ENCODE results near the gene DOCK9. TPM values are rescaled to one million over a fixed set of nuclear protein-coding genes. Genes with fewer than 3 reads are reported as not detected.

DOCK9 gene
- total and polyA plus RNA-seq, 2 experiments from 2014 or later = 8.5 to 57.7 TPM

DNA sequence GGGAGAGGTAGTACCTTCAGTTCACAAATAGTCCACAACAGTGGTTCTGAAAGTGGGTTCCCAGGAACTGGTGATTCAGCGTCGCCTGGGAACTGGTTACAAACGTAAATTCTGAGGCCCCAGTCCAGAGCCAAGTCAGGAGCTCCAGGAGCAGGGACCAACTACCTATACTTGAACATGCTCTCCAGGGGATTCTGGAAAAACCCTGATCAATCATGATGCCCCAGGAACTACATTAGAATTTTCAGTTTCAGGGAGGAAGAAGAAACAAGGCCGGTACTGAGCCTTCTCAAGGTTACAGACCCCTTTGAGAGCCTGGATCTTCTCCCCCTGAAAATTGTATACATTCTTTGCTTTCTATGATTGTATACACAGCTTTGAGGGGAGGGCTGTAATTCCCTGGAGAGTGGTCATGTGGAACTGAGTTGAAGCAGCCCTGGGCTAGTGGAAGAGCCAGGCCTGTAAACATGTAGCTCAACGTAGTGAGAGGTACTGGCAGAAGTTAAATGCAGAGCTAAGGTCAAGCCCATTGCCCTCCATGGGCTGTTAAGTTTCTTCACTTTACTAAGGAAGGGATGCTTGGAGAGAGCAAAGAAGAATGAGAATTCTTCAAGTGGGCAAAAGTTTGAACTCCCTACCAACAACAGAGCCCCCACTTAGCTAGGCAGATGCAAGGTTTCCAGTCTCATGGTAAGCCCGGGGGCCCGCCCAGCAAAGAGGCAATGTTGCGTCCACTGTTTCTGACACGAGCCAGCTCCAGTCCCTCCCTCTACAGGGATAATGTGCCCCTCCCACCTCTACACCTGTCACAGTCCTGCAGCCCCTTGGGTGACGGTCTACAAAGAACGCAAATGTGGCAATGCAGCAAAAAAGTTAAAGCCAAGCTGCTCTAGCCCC is 17.0 kb downstream of the DOCK9 start:
- Mint-ChIP-seq H3K4me1 (peaks cover 6% of the 10 kb centered on the region), H3K27me3 (ENCODE audit: insufficient read depth, low read depth, poor library complexity) (peaks cover 4% of the 10 kb centered on the region), H3K4me3 (no peak overlapping the region), H3K27ac (peak overlapping the region; percentile 32; the same call in 1 of the 2 replicates), H3K9me3 (no peaks in the 10 kb centered on the region), H3K36me3 (ENCODE audit: low read depth) (no peaks in the 10 kb centered on the region)
- DNase-seq (ENCODE audit: low spot score) = no peak
- no peaks in the 10 kb centered on the region for H3K9me2 ChIP-seq (ENCODE audit: insufficient read depth)
- H3K79me2 ChIP-seq (replicated peaks; ENCODE audit: insufficient read depth) = no peaks in the 10 kb centered on the region
- no peak overlapping the region for H3K4me2 ChIP-seq
- no peak overlapping the region for H3K4me3 ChIP-seq
- no peak for ATAC-seq
- H3K36me3 ChIP-seq (ENCODE audit: insufficient read depth) = no peaks in the 10 kb centered on the region
- no peaks in the 10 kb centered on the region for H3F3A ChIP-seq (replicated peaks; ENCODE audit: low read depth)
- H3K4me1 ChIP-seq (ENCODE audit: insufficient read depth) = no peaks in the 10 kb centered on the region
- no peak overlapping the region for H2AFZ ChIP-seq
- no peak overlapping the region for H3K27ac ChIP-seq (ENCODE audit: low read depth)
- H3K27me3 ChIP-seq (ENCODE audit: insufficient read depth) = no peaks in the 10 kb centered on the region
- TF ChIP-seq ZNF331 (CRISPR knock-in tag; IDR thresholded peaks at IDR 0.05; ENCODE audit: low read depth) (no peak), NANOG (IDR thresholded peaks at IDR 0.05; ENCODE audit: borderline replicate concordance) (no peak), JUNB (IDR thresholded peaks at IDR 0.05; ENCODE audit: unreplicated experiment) (no peak), EZH2 (IDR thresholded peaks at IDR 0.05; ENCODE audit: low read depth, unreplicated experiment) (no peak), EZH2phosphoT487 (IDR thresholded peaks at IDR 0.05; ENCODE audit: unreplicated experiment) (no peak), ZNF114 (CRISPR knock-in tag; IDR thresholded peaks at IDR 0.05) (no peak), CREB1 (CRISPR knock-in tag; IDR thresholded peaks at IDR 0.05; ENCODE audit: low read depth) (no peak), STAT1 (IDR thresholded peaks at IDR 0.05; ENCODE audit: unreplicated experiment) (no peak)
- TF ChIP-seq, protein P1, sequence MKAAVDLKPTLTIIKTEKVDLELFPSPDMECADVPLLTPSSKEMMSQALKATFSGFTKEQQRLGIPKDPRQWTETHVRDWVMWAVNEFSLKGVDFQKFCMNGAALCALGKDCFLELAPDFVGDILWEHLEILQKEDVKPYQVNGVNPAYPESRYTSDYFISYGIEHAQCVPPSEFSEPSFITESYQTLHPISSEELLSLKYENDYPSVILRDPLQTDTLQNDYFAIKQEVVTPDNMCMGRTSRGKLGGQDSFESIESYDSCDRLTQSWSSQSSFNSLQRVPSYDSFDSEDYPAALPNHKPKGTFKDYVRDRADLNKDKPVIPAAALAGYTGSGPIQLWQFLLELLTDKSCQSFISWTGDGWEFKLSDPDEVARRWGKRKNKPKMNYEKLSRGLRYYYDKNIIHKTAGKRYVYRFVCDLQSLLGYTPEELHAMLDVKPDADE (IDR thresholded peaks at IDR 0.05) = no peak
- TF ChIP-seq, protein P2, sequence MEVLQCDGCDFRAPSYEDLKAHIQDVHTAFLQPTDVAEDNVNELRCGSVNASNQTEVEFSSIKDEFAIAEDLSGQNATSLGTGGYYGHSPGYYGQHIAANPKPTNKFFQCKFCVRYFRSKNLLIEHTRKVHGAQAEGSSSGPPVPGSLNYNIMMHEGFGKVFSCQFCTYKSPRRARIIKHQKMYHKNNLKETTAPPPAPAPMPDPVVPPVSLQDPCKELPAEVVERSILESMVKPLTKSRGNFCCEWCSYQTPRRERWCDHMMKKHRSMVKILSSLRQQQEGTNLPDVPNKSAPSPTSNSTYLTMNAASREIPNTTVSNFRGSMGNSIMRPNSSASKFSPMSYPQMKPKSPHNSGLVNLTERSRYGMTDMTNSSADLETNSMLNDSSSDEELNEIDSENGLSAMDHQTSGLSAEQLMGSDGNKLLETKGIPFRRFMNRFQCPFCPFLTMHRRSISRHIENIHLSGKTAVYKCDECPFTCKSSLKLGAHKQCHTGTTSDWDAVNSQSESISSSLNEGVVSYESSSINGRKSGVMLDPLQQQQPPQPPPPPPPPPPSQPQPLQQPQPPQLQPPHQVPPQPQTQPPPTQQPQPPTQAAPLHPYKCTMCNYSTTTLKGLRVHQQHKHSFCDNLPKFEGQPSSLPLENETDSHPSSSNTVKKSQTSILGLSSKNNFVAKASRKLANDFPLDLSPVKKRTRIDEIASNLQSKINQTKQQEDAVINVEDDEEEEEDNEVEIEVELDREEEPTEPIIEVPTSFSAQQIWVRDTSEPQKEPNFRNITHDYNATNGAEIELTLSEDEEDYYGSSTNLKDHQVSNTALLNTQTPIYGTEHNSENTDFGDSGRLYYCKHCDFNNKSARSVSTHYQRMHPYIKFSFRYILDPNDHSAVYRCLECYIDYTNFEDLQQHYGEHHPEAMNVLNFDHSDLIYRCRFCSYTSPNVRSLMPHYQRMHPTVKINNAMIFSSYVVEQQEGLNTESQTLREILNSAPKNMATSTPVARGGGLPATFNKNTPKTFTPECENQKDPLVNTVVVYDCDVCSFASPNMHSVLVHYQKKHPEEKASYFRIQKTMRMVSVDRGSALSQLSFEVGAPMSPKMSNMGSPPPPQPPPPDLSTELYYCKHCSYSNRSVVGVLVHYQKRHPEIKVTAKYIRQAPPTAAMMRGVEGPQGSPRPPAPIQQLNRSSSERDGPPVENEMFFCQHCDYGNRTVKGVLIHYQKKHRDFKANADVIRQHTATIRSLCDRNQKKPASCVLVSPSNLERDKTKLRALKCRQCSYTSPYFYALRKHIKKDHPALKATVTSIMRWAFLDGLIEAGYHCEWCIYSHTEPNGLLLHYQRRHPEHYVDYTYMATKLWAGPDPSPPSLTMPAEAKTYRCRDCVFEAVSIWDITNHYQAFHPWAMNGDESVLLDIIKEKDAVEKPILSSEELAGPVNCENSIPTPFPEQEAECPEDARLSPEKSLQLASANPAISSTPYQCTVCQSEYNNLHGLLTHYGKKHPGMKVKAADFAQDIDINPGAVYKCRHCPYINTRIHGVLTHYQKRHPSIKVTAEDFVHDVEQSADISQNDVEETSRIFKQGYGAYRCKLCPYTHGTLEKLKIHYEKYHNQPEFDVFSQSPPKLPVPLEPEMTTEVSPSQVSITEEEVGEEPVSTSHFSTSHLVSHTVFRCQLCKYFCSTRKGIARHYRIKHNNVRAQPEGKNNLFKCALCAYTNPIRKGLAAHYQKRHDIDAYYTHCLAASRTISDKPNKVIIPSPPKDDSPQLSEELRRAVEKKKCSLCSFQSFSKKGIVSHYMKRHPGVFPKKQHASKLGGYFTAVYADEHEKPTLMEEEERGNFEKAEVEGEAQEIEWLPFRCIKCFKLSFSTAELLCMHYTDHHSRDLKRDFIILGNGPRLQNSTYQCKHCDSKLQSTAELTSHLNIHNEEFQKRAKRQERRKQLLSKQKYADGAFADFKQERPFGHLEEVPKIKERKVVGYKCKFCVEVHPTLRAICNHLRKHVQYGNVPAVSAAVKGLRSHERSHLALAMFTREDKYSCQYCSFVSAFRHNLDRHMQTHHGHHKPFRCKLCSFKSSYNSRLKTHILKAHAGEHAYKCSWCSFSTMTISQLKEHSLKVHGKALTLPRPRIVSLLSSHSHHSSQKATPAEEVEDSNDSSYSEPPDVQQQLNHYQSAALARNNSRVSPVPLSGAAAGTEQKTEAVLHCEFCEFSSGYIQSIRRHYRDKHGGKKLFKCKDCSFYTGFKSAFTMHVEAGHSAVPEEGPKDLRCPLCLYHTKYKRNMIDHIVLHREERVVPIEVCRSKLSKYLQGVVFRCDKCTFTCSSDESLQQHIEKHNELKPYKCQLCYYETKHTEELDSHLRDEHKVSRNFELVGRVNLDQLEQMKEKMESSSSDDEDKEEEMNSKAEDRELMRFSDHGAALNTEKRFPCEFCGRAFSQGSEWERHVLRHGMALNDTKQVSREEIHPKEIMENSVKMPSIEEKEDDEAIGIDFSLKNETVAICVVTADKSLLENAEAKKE (CRISPR knock-in tag; IDR thresholded peaks at IDR 0.05) = no peak
- TF ChIP-seq, protein P3, sequence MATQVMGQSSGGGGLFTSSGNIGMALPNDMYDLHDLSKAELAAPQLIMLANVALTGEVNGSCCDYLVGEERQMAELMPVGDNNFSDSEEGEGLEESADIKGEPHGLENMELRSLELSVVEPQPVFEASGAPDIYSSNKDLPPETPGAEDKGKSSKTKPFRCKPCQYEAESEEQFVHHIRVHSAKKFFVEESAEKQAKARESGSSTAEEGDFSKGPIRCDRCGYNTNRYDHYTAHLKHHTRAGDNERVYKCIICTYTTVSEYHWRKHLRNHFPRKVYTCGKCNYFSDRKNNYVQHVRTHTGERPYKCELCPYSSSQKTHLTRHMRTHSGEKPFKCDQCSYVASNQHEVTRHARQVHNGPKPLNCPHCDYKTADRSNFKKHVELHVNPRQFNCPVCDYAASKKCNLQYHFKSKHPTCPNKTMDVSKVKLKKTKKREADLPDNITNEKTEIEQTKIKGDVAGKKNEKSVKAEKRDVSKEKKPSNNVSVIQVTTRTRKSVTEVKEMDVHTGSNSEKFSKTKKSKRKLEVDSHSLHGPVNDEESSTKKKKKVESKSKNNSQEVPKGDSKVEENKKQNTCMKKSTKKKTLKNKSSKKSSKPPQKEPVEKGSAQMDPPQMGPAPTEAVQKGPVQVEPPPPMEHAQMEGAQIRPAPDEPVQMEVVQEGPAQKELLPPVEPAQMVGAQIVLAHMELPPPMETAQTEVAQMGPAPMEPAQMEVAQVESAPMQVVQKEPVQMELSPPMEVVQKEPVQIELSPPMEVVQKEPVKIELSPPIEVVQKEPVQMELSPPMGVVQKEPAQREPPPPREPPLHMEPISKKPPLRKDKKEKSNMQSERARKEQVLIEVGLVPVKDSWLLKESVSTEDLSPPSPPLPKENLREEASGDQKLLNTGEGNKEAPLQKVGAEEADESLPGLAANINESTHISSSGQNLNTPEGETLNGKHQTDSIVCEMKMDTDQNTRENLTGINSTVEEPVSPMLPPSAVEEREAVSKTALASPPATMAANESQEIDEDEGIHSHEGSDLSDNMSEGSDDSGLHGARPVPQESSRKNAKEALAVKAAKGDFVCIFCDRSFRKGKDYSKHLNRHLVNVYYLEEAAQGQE (IDR thresholded peaks at IDR 0.05; ENCODE audit: unreplicated experiment) = no peak
- TF ChIP-seq, protein P4, sequence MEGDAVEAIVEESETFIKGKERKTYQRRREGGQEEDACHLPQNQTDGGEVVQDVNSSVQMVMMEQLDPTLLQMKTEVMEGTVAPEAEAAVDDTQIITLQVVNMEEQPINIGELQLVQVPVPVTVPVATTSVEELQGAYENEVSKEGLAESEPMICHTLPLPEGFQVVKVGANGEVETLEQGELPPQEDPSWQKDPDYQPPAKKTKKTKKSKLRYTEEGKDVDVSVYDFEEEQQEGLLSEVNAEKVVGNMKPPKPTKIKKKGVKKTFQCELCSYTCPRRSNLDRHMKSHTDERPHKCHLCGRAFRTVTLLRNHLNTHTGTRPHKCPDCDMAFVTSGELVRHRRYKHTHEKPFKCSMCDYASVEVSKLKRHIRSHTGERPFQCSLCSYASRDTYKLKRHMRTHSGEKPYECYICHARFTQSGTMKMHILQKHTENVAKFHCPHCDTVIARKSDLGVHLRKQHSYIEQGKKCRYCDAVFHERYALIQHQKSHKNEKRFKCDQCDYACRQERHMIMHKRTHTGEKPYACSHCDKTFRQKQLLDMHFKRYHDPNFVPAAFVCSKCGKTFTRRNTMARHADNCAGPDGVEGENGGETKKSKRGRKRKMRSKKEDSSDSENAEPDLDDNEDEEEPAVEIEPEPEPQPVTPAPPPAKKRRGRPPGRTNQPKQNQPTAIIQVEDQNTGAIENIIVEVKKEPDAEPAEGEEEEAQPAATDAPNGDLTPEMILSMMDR (conservative IDR thresholded peaks at IDR 0.05; ENCODE audit: low read depth in 2 of 2) = no peak
- no peaks in the 10 kb centered on the region for H4K20me1 ChIP-seq (replicated peaks; ENCODE audit: insufficient read depth)
